NOMO-1 (cell line): ENCODE results near the gene ODAD2.
"Not testable (repeated sequence)": the region's sequence is repeated elsewhere in the genome, so short reads cannot be mapped to it uniquely, and the experiment has no call there.

ENCODE experiments used
- DNase-seq, 2 experiments: peaks; one replicate each; lab custom pipeline; 2025; ENCODE audit not compliant: unreplicated experiment in 2 of 2; lab: John Stamatoyannopoulos, UW

ODAD2 gene

GRCh38 chr10:27969931-27970330, 28.9 kb downstream of the ODAD2 start:
- DNase-seq = not testable (repeated sequence)

DNA sequence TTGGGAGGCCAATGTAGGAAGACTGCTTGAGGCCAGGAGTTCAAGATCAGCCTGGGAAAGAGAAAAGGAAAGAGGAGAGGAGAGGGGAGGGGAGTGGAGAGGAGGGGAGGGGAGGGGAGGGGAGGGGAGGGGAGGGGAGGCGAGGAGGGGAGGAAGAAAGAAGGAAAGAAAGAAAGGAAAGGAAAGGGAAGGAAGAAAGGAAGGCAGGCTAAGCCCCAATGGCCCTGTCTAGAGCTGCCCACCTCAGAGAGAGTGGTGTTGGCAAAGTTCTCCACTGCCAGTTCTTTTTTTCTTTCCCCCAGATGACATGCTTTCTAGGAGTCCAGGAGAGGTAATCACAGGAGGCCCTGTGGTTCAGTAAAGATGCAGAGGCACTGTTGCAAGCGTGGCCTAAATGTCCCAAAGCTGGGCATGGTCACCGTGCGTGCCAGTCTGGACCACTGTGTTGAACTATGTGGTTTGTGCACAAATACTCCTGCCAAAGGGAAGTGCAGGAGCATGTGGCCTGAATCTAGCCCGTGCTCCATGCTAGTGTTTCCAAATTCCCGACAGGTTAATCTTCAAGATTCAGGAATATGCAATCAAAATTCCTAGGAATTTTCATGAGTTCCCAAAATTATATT, 39.7 kb downstream of the ODAD2 start:
- DNase-seq = no peak

GRCh38 chr10:27958383-27958782, 40.5 kb downstream of the ODAD2 start:
- DNase-seq = peak; percentile 6 to 52

- no peak for DNase-seq
Observed at GRCh38 chr10:27950242-27950564, 48.7 kb downstream of the ODAD2 start.

GRCh38 chr10:27949528-27950241, 49.2 kb downstream of the ODAD2 start:
- no peak for DNase-seq

GRCh38 chr10:27948186-27948585, 50.7 kb downstream of the ODAD2 start:
- DNase-seq = no peak

DNA sequence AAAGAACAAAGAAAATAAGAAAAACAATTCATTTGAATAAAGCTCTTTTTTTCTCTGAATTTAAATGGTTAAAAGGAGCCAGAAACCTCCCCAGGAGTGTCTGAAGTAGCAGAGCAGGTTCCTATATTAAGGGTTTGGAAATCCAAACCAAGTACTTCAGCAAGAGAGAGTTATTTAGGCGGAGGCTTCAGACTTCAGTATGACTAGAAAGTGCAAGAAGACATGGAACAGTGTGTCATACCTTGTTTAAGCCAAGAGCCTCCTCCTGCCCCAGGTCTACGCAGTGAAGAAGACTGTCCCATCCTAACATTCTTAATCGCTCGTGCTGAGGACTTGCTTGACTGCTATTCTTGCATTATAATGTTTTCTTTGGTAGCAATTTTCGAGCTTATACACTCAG, 51.3 kb downstream of the ODAD2 start:
- no peak for DNase-seq

DNA sequence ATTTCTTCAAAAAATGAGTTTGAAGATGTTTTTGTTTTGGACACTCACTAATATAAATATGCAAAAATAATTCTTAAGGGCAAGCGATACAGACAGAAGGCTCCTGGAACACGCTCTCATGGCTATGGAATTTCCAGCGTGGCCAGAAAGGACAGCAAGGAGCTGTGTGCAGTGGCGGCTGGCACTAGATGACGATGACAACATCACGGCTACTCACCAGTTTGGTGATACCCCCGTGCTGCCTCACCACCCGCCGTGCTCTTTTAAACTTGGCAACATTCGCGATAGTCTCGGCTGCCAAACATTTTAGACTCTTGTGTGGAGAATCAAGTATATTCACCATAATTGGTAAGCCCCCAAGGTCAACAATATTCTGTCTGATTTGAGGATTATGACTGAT, 54.9 kb downstream of the ODAD2 start:
- DNase-seq = no peak

- no peak for DNase-seq
Observed at GRCh38 chr10:27914888-27915287, 84.0 kb downstream of the ODAD2 start.

DNA sequence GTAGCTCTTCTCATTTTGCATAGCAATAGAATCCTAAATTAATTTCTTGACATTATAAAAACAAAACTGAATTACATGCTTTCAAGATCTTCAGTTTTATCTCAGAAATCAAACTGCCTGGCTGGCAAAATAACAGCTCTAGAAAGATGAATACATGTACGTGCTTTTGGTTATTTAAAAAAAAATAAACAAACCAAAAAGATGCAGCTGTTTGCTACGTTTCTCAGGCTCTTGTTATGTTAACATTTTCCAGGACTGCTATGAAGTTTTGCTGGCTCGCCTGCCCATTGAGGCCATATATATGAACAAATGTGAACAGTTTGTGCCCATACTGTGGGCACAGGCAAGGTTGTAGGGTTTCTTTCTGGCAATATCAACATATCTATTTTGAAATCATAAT, 86.6 kb downstream of the ODAD2 start:
- no peak for DNase-seq

DNA sequence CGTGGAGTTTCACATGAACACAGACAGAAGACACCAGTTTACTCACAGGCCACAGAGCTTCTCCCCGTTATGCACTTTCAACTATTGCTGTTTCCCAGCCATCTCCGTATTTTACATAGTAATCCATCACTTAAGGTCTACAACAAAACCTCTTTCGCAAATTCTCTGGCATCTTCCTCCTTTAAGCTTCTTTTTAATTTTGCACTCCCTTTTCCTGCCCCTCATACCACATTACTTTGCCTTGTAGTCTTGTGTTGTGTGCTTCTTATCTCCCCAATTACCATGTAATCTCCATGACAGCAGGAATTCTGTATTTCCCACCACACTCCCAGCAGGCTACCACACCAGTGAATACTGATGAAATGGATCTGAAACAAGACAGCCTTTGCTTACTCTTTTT, 87.3 kb downstream of the ODAD2 start:
- no peak for DNase-seq

GRCh38 chr10:27911011-27911410, 87.9 kb downstream of the ODAD2 start:
- DNase-seq = no peak

- DNase-seq = no peak
Observed at GRCh38 chr10:27908231-27908630, 90.6 kb downstream of the ODAD2 start.

- not testable (repeated sequence) for DNase-seq
Observed at GRCh38 chr10:27899485-27899884, 99.4 kb downstream of the ODAD2 start.

- no peak for DNase-seq
Observed at GRCh38 chr10:27899058-27899457, 99.8 kb downstream of the ODAD2 start.

GRCh38 chr10:27893358-27893954, 105.4 kb downstream of the ODAD2 start:
- no peak for DNase-seq

GRCh38 chr10:27890971-27891370, 107.9 kb downstream of the ODAD2 start:
- DNase-seq = no peak

GRCh38 chr10:27889518-27889917, 109.4 kb downstream of the ODAD2 start:
- DNase-seq = no peak

DNA sequence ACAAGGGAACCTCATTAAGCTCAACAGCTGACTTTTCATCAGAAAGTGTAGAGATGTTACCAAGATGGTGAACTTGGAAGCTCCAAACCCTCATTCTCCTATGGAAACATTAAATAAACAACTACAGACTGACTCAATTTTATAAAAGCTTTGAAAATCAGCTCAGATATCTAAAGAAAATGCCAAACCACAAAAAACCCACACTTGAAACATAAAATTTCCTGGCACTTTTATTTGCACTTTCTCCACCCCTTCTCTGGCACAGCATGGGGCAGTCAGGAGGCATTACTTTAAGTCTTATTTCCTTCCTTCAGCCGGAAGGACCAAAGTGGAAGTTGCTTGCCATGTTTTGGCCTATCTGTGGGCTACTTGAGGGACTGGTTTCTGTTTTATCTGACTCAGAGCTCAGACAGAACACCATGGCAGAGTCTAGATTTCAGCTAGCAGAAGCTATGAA, 114.7 kb downstream of the ODAD2 start:
- no peak for DNase-seq

DNA sequence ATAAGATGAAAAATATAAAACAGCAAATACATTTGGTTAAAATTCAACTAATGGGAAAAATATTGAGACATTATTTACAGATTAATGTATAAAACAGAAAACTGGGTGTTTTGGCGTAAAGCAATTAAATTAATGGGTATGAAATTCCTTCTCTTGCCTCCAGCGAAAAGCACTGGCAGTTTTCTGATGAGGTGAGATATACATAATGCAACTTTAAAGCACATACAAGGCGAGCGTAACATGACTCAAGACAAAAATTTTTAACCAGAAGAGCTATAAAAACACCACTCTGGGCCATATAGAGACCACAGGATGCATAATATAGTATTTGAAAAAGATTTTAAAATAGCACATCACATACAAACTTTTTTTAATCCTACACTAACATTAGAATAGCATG, 120.6 kb downstream of the ODAD2 start:
- no peak for DNase-seq

GRCh38 chr10:27865221-27865635, 133.7 kb downstream of the ODAD2 start:
- no peak for DNase-seq

DNA sequence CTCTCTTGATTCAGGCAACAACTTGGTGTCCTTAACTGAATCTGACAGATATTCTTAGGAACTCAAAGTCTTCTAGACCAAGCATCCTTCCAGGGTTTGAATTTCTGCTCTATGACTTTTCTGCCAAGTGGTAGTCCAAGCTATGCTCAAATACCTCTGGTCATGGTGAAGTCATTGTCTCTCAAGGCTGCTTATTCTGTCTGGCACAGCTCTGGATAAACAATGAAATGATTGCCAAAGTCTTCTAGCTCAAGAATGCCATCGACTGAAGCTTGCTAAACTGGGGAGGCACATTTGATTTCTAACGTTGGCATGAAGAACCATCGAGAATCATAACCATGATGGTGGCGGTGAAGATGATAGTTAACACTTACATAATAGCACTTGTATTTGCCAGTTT, 137.1 kb downstream of the ODAD2 start:
- no peak for DNase-seq
